Stimulated activated naive CD8-positive, alpha-beta T cell treated with anti-CD3 and anti-CD28 coated beads, Interleukin-15, Interleukin-2, amounts not matched to agents 100 ng/mL and 50 ng/mL, for 24 hours (primary cell): ENCODE data around the gene DPF3.
A peak's percentile ranks its signal among the peaks of the same experiment; 100 is the strongest.

Experiments used
- H3K27ac Mint-ChIP-seq: one replicate; pipeline ENCODE4 v1.8.0; 2021; ENCODE audit warnings: mild to moderate bottlenecking, mixed read lengths
- H3K27me3 Mint-ChIP-seq: one replicate; pipeline ENCODE4 v1.8.0; 2021; ENCODE audit warnings: mixed read lengths
- H3K36me3 Mint-ChIP-seq: one replicate; pipeline ENCODE4 v1.8.0; 2021; ENCODE audit warnings: low read depth, mixed read lengths
- H3K4me1 Mint-ChIP-seq: one replicate; pipeline ENCODE4 v1.8.0; 2021; ENCODE audit warnings: low read depth, mixed read lengths
- H3K4me3 Mint-ChIP-seq: one replicate; pipeline ENCODE4 v1.8.0; 2021; ENCODE audit warnings: mild to moderate bottlenecking, mixed read lengths
- H3K9me3 Mint-ChIP-seq: one replicate; pipeline ENCODE4 v1.8.0; 2021; ENCODE audit warnings: mixed read lengths

DPF3 gene

DNA sequence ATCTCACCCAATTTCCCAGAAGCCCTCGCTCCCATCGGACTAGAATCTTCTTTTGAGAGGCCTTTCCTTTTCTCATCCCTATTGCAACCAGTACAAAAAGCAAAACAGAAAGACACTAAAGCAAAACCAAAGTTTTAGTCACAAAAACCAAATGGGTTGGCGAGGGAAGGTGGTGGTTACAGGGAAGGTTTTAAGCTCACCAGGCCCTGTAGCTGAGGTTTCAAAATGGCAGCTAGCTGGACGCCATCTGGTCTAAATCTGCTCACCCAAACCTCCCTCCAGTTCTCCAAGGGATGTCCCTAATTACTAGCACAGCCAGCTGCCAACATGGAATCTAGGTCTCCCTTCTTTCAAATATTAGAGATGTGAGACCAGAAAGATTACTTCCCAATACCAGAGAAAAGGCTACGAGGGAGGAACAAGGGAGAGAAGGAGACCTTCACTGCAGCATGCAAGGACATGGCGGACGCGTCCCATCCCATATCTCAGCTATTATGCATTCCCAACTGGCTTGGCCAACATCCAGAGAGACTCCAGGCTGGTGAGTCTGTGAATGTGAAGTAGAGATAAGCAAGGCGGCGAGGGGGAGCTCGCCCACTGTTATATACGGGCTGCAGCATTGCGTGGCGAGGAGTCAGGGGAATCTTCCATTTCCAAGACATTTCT lies 70.8 kb downstream of the DPF3 start:
- Mint-ChIP-seq H3K4me1 (no peaks in the 10 kb centered on the region), H3K9me3 (no peaks in the 10 kb centered on the region), H3K27me3 (no peaks in the 10 kb centered on the region), H3K27ac (no peak overlapping the region), H3K4me3 (no peak overlapping the region), H3K36me3 (peaks cover 5% of the 10 kb centered on the region)

DNA sequence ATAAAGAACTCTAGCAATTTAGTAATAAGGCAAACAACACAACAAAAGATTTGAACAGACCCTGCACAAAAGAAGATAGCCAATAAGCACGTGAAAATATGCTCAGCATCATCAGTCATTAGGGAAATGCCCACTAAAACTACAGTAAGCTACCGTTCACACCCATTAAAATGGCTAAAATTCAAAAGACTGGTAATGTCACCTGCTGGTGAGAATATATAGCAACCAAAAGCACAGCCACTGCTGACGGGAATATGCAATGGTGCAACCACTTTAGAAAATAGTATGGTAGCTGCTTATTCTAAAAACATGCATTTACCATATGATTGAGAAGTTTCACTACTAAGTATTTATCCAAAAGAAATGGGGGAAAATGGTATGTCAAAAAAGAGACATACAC lies 74.9 kb downstream of the DPF3 start:
- H3K4me3 Mint-ChIP-seq: no peak overlapping the region
- peaks cover 19% of the 10 kb centered on the region for H3K4me1 Mint-ChIP-seq
- H3K36me3 Mint-ChIP-seq: peaks cover 5% of the 10 kb centered on the region
- no peaks in the 10 kb centered on the region for H3K9me3 Mint-ChIP-seq
- no peak overlapping the region for H3K27ac Mint-ChIP-seq
- H3K27me3 Mint-ChIP-seq: no peaks in the 10 kb centered on the region

DNA sequence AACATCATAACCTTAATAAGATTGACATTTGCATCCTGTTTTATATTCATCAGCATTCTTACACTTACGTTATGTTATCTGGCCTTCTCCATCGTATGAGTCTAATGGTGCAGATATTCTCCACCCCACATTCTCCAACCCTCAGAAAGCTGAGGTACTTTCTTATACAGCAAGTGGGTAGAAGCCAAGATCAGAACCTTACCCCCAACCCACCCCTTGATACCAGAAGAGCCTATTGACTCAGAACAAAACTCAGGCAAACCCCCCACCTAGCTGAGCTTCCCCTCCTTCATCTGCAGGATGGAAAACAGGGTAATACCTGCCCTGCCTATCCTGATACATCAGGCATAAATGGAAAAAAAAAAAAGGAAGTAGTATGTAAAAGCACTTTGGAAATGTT lies 77.6 kb downstream of the DPF3 start:
- Mint-ChIP-seq H3K4me1 (peaks cover 24% of the 10 kb centered on the region), H3K9me3 (no peaks in the 10 kb centered on the region), H3K4me3 (no peak overlapping the region), H3K27me3 (no peaks in the 10 kb centered on the region), H3K27ac (peak overlapping the region; percentile 68), H3K36me3 (peaks cover 5% of the 10 kb centered on the region)

DNA sequence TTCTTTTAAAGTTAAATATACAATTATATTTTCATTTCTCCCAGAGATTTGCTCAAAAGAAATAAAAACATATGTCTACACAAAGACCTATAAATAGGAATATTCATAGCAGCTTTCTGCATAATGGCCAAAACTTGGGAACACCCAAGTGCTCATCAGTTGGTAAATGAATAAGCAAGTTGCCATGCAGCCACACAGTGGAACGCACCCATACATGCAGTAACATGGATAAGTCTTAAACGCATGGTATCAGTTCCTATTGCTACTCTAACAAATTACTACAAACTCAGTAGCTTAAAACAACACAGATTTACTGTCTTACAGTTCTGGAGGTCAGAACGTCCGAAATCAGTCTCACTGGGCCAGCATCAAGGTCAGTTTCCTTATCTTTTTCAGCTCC lies 78.5 kb downstream of the DPF3 start:
- Mint-ChIP-seq H3K27ac (no peak overlapping the region), H3K36me3 (peaks cover 11% of the 10 kb centered on the region), H3K27me3 (no peaks in the 10 kb centered on the region), H3K9me3 (peaks cover 4% of the 10 kb centered on the region), H3K4me1 (peaks cover 32% of the 10 kb centered on the region), H3K4me3 (no peak overlapping the region)

DNA sequence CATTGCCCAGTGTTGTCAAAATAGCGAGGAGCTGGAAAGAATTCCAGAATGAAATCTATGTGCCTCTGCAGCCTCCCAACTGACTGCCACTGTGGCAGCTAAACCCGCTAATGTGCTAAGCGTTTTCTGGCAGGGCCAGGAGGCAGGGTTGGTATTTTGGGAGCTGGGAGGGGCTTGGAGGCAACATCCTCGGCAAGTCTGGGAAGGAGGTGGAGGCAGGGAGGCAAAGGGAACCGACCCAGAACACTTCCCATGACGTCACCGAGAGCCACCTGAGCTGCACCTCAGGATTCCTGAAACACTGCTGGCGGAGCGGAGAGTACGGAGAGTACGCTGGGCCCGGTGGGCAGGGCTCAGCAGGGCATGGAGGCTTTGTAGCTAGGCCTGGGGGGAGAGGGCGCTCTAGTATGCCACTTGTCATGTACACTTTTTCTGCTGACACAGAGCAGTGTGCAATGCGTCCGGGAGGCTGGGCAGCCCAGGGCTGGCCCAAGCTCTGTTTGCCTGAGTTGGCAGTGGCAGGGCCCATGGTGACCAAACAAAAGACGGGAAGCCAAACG lies 81.5 kb downstream of the DPF3 start:
- H3K4me3 Mint-ChIP-seq: no peak overlapping the region

DNA sequence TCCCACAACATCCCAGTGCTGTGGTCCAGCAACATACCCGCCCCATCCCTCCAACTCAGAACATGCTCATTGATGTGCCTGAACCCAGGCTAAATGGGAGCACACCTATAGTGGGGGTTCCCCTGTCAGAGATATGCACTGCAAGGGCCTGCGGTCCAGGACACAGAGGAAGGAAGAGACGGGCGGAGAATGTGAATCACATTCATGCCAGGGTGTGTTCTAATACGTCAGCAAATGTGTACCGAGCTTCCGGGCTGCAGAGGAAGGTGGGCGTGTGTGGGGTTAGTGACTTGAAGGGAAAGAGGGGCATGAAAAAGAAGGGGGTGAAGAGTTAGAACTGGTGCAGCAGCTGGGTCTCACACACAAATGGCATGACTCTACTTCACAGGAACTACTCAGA lies 83.7 kb downstream of the DPF3 start:
- Mint-ChIP-seq H3K36me3 (peaks cover 11% of the 10 kb centered on the region), H3K27ac (peak overlapping the region; percentile 92), H3K4me1 (peaks cover 31% of the 10 kb centered on the region), H3K9me3 (peaks cover 4% of the 10 kb centered on the region), H3K27me3 (no peaks in the 10 kb centered on the region), H3K4me3 (peak overlapping the region; percentile 12)

More for the DNA sequence above, 81.5 kb downstream of the DPF3 start:
- H3K4me1 Mint-ChIP-seq: peaks cover 50% of the 10 kb centered on the region
- H3K9me3 Mint-ChIP-seq: peaks cover 4% of the 10 kb centered on the region
- no peaks in the 10 kb centered on the region for H3K27me3 Mint-ChIP-seq
- H3K27ac Mint-ChIP-seq: no peak overlapping the region
- peaks cover 11% of the 10 kb centered on the region for H3K36me3 Mint-ChIP-seq

DNA sequence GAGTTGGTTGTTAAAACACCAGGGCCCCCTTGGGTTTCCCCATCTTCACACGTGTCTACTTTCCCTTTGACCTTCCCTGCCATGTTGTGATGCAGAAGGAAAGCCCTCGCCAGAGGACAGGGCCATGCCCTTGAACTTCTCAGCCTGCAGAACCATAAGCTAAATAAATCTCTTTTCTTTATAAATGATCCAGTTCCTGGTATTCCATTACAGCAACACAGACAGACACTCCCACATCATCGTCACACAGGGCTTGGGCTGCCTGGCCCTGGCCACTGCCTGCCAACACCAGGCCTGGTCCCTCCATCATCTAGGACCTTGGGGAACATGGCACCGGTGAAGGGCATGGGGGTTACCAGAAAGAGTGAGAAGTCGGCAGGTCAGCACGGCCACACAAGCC lies 84.8 kb downstream of the DPF3 start:
- Mint-ChIP-seq H3K27ac (peak overlapping the region; percentile 82), H3K27me3 (no peaks in the 10 kb centered on the region)

DNA sequence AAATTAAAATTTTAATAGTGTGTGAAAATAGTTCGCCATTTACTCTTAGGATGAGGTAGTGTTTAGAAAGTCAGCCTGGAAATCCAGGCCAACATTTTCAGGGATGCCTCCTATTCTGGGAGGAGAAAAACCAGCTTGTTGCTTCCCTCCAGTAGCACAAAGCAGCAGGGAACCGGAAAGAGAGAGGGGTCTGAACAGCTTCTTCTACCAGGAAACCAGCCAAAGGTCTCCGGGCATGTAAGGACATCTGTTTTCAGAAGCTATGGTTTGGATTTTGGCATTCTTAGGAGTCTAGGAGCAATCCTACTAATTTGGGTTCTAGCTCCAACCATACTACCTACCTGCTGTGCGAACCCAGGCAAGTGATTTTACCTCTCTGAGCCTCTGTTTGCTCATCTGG lies 85.3 kb downstream of the DPF3 start:
- H3K4me1 Mint-ChIP-seq: peaks cover 31% of the 10 kb centered on the region

More for the DNA sequence above, 84.8 kb downstream of the DPF3 start:
- H3K9me3 Mint-ChIP-seq: peaks cover 4% of the 10 kb centered on the region
- peaks cover 11% of the 10 kb centered on the region for H3K36me3 Mint-ChIP-seq
- no peak overlapping the region for H3K4me3 Mint-ChIP-seq
- peaks cover 31% of the 10 kb centered on the region for H3K4me1 Mint-ChIP-seq

DNA sequence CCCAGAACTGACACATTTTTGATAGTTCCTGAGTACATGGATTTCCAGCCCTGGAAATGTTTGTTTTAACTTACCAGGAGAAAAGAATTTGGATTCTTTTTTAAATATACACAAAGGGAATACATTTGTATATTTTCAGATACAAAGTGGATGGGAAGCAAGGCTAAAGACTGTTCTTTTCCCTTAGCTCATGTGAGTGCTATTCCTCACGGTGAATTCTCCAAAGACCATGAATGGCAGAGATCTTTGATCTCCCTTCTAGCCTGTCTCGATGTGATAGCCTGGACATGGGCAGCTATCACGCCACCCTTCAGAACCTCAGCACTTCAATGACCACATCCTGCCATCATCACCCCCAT lies 91.3 kb downstream of the DPF3 start:
- H3K36me3 Mint-ChIP-seq: no peaks in the 10 kb centered on the region
- H3K27ac Mint-ChIP-seq: no peak overlapping the region

More for the DNA sequence above, 85.3 kb downstream of the DPF3 start:
- Mint-ChIP-seq H3K9me3 (peaks cover 4% of the 10 kb centered on the region), H3K36me3 (peaks cover 11% of the 10 kb centered on the region), H3K27ac (peak overlapping the region; percentile 82), H3K27me3 (no peaks in the 10 kb centered on the region), H3K4me3 (no peak overlapping the region)

DNA sequence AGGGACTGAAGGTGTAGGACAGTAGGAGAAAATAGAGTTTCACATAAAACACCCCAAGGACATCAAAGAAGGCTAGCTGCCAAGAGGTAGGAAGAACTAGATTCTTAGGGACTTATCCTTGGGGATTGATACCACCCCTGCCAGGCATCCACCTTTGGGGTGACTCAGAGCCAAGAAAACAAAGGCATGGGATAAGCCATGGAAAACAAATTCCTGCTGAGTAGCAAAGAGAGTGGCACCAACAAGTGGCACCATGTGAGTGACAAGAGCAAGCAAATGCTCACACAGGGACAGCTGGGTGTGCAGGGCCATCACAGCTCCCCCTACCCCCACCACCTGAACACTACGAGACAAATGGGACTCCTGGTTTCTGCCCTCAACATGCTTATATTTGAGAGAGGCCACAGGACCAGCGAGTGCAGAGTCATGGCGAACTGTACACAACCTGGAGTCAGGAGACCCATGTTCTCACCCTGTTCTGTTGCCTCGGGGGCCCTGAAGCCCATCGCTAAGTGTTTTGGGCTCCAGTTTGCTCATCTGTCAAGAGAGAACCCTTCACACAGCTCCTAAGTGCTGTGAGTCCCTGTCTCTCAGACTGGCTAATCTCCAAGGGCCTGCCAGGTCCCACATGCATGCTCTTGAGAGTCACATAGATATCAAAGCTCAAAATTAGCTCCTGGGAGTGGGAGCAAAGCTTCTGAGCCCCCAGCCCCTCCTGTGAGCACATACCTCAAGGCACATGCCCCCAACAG lies 91.9 kb downstream of the DPF3 start:
- Mint-ChIP-seq H3K9me3 (no peaks in the 10 kb centered on the region), H3K27me3 (no peaks in the 10 kb centered on the region), H3K4me3 (no peak overlapping the region), H3K27ac (peak overlapping the region; percentile 17), H3K4me1 (peaks cover 15% of the 10 kb centered on the region), H3K36me3 (no peaks in the 10 kb centered on the region)

More for the DNA sequence above, 91.3 kb downstream of the DPF3 start:
- peaks cover 15% of the 10 kb centered on the region for H3K4me1 Mint-ChIP-seq
- H3K27me3 Mint-ChIP-seq: no peaks in the 10 kb centered on the region
- no peaks in the 10 kb centered on the region for H3K9me3 Mint-ChIP-seq
- H3K4me3 Mint-ChIP-seq: no peak overlapping the region

DNA sequence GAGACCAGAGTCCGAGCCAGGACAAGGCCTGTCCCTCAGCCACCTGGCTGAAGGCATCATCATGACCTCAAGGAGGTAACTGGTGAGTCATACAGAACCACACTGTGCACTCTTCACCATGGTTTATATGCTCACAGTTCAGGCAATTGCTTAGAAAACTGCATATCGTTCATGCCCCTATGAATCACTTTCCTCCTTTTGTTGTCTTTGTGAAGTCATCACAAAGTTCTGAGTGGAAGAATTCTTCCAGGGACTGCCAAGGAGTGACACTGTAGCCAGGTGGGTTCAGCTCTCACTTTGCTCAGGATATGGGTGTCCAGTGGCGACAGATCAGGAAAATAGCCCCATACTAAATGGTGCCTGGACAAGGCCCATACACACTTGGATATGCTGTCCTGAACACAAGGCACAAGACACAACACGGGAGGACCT lies 92.5 kb downstream of the DPF3 start:
- H3K36me3 Mint-ChIP-seq: no peaks in the 10 kb centered on the region
- H3K9me3 Mint-ChIP-seq: no peaks in the 10 kb centered on the region
- H3K4me1 Mint-ChIP-seq: peaks cover 15% of the 10 kb centered on the region
- H3K27ac Mint-ChIP-seq: peak overlapping the region; percentile 17
- H3K27me3 Mint-ChIP-seq: no peaks in the 10 kb centered on the region
- no peak overlapping the region for H3K4me3 Mint-ChIP-seq

DNA sequence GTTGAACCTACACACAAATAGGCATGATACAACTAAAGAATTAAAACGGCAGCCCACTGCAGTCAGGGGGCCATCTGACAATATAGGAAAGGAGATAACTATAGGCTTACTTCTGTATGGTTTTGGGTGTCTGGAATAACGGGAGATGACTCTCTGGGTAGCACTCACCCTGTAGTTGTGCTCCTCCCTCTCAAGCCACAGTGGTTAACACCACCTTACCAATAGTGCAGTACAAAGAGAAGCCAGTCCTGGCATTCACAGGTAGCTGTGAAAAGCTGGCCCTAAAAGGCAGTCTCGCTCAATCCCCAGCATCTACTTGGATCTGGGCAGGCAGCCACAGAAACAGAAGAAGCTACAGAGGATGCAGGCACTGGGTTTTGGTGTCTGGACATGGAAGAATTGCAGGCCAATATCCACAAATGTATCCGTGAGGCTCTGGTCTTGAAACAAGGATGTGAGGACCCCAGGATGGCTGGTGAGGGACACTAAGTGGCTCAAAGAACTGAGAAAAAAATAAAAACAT lies 93.0 kb downstream of the DPF3 start:
- Mint-ChIP-seq H3K4me1 (peaks cover 15% of the 10 kb centered on the region), H3K27ac (no peak overlapping the region), H3K27me3 (no peaks in the 10 kb centered on the region), H3K4me3 (no peak overlapping the region), H3K36me3 (no peaks in the 10 kb centered on the region), H3K9me3 (no peaks in the 10 kb centered on the region)

DNA sequence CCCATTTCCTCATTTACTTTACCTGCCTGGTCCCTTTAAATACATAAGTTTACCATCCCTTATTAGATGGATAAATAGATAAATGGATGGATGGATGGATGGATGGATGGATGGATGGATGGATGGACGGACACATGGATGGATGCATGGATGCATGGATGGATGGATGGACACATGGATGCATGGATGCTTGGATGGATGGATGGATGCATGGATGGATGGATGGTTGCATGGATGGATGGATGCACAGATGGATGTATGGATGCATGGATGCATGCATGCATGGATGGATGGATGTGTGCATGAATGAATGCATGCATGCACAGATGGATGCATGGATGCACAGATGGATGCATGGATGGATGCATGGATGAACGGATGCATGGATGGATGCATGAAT lies 93.6 kb downstream of the DPF3 start:
- Mint-ChIP-seq H3K36me3 (no peaks in the 10 kb centered on the region), H3K9me3 (no peaks in the 10 kb centered on the region), H3K4me1 (peaks cover 15% of the 10 kb centered on the region), H3K27ac (no peak overlapping the region), H3K27me3 (no peaks in the 10 kb centered on the region), H3K4me3 (no peak overlapping the region)

DNA sequence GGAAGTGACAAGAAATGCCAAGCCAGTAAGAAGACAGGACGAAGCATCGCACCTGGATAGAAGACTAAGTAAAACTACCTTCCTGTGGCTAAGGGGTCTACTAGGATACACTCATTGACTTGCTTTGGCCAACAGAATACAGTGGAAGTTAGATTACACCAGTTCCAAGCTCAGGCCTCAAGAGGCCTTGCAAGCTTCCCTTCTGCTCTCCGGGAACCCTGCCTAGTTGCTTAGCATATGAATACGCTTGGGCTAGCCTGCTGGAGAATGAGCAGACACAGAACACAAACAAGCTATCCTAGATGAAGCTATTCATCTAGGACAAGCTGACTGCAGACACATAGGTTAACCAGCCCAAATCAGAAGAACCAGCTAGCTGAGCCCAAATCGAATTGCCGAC lies 97.0 kb downstream of the DPF3 start:
- peaks cover 15% of the 10 kb centered on the region for H3K4me1 Mint-ChIP-seq
- H3K27me3 Mint-ChIP-seq: no peaks in the 10 kb centered on the region
- H3K9me3 Mint-ChIP-seq: no peaks in the 10 kb centered on the region

More for the DNA sequence above, 97.0 kb downstream of the DPF3 start:
- Mint-ChIP-seq H3K4me3 (no peak overlapping the region), H3K27ac (no peak overlapping the region), H3K36me3 (no peaks in the 10 kb centered on the region)
